Choroid plexus epithelial cell (primary cell): ENCODE measurements around the gene UGT1A10.
A peak's percentile ranks its signal among the peaks of the same experiment; 100 is the strongest.

Experiments used
- DNase-seq: peaks from one replicate; pipeline ENCODE4 v3.0.0-alpha.2; 2010; ENCODE audit warnings: low read depth
- H3K4me3 ChIP-seq: 2 replicates; pipeline ENCODE4 v1.5.1; 2011; ENCODE audit warnings: low read depth, mild to moderate bottlenecking, control low read depth, low read length, moderate library complexity
- CTCF ChIP-seq: conservative IDR thresholded peaks from 2 replicates; pipeline ENCODE4 v1.5.1; 2011; ENCODE audit warnings: low read depth, mild to moderate bottlenecking, control low read depth, inconsistent platforms, low read length, moderate library complexity

The UGT1A10 gene

GRCh38 chr2:233706720-233707119, 70.5 kb downstream of the UGT1A10 start:
- peak; percentile 62 for DNase-seq
- H3K4me3 ChIP-seq, result no peak overlapping the region
- no peak for TF ChIP-seq CTCF

DNA sequence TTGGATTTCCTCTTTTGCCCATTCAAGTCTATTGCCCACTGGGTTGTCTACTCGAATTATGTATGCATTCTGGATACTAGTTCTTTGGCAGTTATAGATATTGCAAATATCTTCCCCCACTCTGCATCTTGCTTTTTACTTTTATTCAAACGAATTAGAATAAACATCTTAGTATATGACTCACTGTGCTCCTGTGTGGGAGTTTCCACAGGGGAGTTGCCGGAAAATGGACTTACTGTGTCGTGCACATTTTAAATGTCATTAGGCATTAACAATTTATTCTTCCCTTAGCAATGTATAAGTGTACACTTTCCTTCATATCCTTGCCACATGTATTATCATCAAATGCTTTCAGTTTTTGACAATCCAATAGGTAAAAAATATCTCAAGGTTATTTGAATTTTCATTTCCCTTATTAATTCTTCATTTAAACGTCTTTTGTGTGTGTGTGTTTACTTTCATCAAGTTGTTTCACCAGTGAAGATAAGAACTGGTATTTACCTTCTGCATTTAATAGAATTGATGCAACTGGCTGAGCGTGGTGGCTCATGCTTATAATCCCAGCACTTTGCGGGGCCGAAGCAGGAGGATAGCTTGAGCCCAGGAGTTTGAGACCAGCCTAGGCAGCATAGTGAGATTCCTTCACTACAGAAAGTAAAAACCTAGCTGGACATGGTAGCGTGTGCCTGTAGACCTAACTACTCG, 71.8 kb downstream of the UGT1A10 start:
- H3K4me3 ChIP-seq, result no peak overlapping the region
- DNase-seq, result peak; percentile 45
- TF ChIP-seq CTCF, result no peak

DNA sequence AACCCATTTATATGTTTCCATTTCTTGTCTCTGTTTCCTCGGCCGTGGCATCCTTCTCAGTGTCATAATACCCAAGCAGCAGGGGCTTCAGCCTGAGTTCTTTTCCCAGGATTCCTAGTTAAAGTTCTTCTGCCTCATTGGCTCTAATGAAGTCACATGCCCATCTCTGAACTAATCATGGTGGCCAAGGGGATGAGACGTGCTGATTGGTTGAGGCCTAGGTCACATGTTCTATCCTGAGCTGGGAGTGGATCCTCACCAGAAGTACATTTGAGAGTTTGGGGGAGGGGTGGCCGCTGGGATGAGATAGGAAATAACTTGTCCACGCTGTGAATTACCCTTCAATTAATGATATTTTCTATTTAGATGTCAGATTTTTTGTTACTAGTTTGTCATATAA, 72.7 kb downstream of the UGT1A10 start:
- no peak overlapping the region for H3K4me3 ChIP-seq
- DNase-seq, result no peak

GRCh38 chr2:233711312-233712008, 75.2 kb downstream of the UGT1A10 start:
- TF ChIP-seq CTCF, result peak; percentile 98
- no peak overlapping the region for H3K4me3 ChIP-seq
- peak; percentile 85 for DNase-seq

More for the DNA sequence above, 72.7 kb downstream of the UGT1A10 start:
- TF ChIP-seq CTCF, result no peak

DNA sequence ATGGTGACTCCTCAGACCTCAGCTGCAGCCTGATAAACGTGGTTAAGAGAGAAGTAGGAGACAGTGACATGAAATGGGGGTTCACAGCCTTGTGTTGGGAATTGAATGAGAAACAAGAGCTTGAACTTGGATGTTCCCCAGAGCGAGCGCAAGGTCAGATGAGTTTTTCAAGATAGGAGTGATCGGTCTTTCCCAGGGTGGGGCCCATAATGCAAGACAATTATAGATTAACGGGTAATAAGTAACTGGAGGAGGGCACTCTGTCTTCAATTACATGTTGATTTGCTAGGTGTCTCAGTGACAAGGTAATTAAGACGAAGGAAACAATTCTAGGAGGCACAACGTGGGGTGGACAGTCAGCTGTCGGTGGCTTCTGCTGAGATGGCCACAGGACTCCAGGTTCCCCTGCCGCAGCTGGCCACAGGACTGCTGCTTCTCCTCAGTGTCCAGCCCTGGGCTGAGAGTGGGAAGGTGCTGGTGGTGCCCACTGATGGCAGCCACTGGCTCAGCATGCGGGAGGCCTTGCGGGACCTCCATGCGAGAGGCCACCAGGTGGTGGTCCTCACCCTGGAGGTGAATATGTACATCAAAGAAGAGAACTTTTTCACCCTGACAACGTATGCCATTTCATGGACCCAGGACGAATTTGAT, 76.5 kb downstream of the UGT1A10 start, which contains the start of gene UGT1A5:
Gene UGT1A5, plus strand, starts transcription at position 297 of the 651 bp plus-strand sequence. Its CDS starts 85 bp downstream, at position 382.
- H3K4me3 ChIP-seq, result no peak within 1 kb of the TSS
- no peak for TF ChIP-seq CTCF
- DNase-seq, result no peak

DNA sequence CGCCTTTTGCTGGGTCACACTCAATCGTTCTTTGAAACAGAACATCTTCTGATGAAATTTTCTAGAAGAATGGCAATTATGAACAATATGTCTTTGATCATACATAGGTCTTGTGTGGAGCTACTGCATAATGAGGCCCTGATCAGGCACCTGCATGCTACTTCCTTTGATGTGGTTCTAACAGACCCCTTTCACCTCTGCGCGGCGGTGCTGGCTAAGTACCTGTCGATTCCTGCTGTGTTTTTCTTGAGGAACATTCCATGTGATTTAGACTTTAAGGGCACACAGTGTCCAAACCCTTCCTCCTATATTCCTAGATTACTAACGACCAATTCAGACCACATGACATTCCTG, 77.0 kb downstream of the UGT1A10 start:
- H3K4me3 ChIP-seq, result no peak overlapping the region
- no peak for TF ChIP-seq CTCF
- no peak for DNase-seq
